HG02943 (cell line): ENCODE measurements around the gene CROCC2.
"Not testable (repeated sequence)": the region's sequence is repeated elsewhere in the genome, so short reads cannot be mapped to it uniquely, and the experiment has no call there.

Source experiments
- ATAC-seq: cut with Tn5 transposase; IDR thresholded peaks from one replicate; pipeline ENCODE4 v1.9.1; 2021; ENCODE audit warnings: mild to moderate bottlenecking, low read depth, moderate library complexity; ENCODE audit not compliant: unreplicated experiment

Gene CROCC2

DNA sequence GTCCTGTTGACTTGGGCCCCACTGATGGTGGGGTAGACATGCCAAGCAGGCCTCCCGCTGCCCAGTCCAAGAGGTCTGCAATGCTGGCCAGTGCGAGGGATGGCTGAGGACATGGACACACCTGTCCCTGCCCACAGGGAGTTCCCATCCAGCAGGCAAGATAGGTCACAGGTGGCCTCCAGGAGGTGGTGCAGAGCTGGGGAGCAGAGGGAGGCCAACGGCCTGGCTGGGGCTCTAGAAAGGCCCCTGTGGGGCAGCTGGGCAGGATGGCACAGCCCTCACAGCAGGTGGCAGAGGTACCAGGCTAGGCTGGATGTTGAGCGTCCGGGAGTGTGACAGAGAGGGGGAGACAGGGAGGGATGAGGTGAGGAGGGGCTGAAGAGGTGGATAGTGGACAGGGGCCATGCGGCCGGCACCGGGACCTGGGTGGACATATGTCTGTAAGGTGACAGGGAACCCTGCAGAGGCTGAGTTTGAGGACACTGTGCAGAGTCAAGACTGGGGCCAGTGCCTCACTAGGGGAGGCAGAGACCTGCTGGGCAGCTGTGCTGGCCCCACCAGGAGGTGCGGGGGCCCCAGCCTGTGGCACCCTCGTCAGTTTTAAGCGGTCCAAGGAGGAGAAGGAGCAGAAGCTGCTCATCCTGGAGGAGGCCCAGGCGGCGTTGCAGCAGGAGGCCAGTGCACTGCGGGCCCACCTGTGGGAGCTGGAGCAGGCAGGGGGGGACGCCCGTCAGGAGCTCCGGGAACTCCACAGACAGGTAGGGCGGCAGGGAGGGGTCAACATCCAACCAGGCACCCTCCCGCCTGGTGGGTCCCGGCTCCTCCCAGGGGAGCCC is 58.0 kb downstream of the CROCC2 start:
- no peak for ATAC-seq

DNA sequence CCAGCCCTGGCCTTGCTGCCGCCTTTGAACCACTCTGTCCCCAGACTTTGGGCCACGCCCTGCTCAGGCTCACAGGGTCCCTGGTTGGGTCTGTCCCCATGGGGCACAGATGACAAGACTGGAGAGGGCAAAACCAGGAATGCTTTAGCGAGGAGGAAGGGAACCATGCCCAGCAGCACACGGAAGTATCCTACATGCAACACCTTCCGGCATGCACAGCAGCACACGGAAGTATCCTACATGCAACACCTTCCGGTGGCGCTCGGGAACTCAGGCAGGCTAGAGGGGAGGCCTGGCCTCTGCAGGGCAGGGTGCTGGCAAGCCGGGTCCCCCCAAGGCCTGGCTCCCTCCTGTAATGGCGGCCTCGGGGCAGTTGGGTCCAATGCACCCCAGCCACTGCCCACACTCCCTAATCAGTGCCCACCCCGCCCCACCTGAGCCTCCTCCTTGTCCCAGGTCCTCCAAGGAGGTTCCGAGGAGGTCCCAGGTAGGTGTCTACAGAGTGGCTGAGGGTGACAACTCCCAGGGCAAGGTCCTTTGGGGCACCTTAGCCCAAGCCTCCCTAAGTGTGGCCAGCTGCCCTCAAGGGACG is 58.7 kb downstream of the CROCC2 start:
- ATAC-seq, result no peak

DNA sequence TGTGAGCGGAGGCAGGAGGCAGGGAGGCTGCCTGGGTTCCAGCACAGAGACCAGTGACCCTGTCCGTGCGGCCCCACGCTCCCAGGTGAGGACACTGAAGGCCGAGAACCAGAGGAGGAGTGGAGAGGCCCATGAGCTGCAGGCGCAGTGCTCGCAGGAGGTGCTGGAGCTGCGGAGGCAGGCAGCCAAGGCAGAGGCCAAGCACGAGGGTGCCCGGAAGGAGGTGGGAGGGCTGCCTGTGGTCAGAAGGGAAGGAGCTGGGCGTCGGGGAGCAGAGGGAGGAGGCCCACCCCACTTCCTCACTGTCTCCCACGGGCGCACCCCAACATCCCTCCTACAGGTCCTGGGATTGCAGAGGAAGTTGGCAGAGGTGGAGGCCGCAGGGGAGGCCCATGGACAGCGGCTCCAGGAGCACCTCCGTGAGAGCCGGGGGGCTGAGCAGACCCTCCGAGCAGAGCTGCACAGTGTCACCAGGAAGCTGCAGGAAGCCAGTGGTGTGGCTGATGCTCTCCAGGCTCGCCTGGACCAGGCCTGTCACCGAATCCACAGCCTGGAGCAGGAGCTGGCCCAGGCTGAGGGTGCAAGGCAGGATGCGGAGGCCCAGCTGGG is 59.3 kb downstream of the CROCC2 start:
- ATAC-seq, result no peak

DNA sequence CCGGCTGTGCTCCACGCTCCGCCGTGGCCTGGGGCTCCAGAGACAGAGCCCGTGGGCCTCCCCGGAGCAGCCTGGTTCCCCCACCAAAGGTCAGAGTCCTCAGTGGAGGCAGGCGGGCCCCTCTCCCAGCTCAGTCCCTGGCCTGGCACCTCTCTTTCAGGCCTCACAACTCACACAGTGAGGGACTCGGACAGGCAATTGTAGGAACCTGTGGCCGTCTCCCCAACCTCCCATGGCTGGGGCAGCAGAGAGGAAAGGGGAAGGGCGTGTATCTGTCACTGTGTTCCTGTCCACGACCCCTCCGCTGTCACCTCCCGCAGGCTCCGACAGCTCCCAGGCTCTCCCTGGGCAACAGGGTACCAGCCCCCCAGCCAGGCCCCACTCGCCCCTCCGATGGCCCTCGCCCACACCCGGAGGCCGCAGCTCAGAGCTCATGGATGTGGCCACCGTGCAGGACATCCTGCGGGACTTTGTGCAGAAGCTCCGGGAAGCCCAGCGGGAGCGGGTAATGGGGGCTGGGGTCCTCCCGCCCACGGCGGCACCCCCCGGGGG is 59.8 kb downstream of the CROCC2 start:
- ATAC-seq, result no peak

DNA sequence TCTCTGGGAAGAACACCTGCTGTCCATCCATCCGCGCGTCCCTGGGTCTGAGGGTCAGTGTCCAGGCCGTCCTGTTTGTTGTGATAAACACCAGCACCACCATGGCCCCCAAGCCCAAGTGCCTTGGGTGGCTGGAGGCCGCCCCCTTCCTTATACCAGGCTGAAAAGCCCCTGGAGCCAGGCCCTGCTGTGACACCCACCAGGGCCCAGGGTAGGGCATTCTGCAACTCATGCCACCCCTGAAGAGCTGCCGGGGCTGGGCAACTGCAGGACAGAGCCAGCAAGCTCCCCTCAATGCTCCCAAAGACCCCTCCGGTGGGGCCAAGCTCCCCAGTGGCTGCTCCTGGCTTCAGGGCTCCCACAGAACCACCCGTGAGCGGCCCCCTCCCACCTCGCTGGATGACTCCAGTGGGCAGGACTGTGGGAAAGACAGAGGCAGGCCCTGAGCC is 60.3 kb downstream of the CROCC2 start:
- ATAC-seq, result no peak

DNA sequence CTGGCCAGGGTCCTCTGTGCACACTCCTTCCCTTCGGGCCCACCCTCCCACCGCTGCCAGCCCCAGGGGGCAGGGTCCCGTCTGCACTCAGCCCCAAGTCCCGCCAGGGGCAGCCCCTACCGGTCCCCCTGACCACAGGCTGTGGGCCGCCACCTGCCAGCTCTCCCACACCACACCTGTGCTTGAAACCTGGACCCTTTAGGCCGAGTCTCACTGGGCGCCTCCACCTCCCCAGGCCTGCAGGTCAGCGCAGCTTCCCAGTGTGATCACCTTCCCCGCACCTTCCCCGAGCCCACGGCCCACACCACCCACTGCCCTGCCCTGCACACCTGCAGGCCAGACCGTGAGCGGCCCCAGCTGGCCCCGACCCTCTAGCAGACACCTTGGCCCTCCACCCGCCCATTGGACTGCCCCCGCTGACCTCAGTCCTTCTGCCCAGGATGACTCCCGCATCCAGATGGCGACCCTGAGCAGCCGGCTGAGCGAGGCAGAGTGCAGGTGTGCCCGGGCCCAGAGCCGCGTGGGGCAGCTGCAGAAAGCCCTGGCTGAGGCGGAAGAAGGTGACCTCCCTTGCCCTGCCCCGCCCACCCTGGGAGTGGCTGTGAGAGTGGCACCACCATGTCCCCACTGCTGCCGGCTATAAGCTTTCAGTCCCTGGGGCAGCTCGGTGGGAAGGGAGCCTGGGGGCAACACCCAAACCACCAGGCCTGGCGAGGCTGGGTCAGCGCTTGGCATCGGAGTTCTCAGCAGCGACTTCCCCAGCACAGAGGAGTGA is 61.0 kb downstream of the CROCC2 start:
- no peak for ATAC-seq

DNA sequence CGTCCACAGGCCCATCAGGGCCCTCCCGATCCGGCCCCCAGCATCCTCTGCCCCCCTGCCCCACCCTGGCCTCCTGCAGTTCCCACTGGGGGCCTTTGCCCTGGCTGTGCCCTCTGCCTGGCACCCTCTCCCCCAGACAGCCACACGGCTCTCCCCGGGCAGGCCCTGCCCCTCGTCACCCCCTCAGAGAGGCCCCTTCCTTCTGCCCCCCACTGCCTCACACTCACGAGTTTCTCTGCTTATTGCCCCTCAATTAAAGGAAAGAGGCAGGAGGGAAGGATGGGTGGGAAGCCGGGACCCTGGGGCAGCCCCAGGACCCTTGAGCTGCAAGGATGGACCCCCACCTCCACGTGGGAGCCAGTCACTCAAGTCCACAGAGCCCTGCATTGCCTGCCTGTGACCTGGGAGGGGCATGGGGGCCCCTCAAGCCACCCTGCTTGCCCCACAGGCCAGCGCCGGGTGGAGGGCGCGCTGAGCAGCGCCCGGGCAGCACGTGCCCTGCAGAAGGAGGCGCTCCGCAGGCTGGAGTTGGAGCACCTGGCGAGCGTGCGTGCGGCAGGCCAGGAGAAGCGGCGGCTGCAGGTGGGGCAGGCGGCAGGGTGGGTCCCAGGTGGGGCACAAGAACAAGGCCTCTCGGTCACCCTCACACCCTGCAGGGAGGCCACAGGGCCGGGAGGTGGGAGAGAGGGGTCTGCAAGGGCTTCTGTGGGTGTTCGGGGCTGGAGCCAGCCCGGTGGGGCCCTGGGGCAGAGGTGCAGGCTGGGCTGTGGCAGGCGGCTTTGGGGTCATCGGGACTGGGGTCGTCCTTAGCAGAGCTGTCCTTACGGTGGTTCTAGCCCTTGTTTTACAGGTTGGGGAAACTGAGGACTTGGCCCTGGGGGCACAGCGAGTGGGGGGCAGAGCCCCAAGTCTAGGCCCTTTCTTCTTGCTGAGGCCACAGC is 61.8 kb downstream of the CROCC2 start:
- ATAC-seq, result no peak

DNA sequence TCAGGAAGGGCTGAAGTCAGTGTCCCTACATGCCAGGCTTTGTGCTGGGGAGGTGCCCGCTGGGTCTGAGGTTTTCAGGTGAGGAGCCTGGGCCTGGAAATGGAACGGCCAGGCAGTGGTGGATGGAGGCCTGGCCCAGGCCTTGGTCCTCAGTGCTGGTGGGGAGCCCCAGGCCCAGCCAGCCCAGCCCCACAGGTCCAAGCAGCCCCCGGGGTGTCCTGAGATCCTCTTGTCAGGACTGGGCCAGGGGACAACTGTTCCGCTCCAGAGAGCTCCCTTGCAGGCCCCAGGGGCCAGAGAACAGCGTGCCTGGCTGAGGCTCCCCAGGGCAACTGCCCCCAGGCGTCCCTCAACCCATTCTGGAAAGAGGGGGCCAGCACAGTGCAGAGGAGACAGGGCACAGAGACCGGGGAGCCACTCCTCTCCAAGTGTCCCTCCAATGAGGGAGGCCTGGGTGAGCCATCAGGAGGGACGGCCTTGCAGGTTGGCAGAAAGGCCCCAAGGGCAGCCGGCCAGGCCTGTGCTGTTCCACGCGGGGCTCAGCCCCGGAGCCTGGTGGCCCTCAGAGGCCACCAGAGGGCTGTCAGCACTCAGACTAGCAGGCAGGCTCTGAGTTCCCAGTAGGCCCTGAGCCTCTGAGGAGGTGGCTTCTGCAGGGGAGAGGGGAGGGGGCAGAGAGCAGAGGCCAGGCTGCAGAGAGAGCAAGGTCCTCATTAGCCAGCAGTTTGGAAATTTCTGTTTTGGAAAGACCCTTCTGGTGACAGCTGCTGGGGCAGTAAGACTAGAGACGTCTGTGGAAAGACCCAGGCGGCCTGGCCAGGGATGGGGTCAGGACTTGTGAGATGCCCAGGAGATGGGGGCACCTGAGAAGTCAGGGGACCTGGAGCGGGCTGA is 62.8 kb downstream of the CROCC2 start:
- ATAC-seq, result no peak

DNA sequence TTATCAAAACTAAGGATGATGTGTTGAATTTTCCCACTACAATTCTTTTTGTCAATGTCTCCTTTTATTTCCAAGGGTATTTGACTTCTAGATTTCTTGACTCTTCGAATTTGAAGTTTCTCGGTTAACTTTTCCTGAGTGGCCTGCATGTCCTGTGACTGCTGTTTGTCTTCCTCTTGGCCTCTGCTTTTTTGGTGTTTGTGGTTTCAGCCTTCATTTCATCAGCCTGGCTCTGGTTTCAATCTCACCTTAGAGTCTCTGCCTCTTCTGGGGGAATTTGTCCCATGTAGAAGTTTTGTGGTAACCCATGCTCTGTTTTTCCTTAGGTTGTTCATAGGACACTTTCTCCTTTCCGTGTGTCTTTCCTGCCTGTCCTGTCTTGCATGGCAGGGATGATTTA is 64.0 kb downstream of the CROCC2 start:
- ATAC-seq, result no peak

DNA sequence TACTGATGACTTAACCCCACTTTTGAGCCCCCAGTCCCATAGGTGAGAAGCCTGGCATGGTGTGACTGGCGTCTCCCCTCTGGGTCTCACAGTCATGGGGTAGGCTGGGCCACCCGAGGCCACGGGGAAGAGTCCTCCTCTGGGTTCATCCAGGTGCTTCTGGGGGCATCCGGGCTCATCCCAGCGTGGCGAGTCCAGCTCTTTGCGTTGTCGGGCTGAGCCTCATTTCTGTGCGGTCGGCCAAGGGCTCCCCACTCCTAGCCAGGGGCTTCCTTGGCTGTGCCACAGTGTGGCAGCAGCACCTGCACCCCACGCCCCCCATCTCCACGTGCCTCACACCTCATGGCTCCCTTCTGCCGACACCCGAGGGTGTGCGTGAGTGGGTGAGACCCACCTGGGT is 64.7 kb downstream of the CROCC2 start:
- ATAC-seq, result no peak

DNA sequence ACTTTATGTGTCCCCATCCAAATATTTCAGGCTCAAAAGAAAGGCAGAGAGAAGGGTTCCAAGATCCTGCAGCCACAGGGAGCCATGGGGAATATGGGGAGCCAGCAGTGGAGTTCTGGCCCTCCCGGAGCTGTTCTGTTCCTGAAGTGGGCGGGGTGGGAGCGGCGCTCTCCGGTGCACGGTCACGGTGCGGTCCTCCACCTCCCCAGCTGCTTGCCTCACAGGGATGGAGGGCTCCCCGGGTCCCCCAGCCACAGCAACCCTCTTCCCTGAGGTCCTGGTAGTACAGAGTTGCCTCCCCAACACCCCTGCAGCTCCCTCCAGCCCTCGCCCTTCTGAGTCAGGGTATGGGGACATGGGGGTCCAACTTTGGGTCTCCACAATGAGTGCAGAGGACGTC is 66.1 kb downstream of the CROCC2 start:
- no peak for ATAC-seq

DNA sequence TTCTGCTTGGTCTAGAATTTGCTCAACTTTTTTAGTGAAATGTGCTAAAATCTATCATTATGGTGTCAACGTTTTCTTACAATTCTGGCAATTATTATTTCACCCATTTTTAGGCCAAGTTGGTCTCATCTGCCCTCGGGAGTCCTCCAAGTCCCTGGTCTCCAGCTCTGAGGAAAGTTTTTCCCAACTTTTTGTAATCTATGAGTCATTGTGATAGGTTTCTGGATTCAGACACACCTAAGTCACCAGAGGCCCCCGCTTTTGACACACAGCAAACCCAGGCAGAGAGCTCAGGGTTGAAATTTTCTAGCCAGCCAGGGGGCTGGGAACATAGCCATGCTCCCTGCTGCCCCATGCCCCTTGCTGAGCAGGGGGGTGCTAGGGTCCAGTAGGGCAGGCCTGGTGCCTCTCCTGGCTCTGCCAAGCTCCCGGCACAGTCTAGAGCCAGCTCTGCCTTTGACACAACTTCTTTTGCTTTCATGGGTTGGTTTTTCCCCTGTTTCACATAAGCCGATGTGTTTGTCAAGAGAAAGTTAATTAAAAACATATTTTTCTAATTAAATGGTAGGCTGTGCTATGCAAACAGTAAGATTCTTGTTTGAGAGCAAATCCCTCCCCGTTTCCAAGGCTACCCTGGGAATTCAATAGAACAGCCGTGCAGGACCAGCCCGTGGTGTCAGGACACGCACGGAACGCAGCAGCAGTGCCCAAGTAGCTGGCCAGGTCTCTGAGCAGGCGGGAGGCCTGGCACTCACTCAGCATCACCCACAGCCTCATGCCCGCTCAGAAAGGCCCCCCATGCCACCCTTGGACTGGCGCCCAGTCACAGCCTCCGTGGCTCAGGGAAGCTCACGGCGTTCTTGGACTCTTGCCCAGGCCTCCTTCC is 66.7 kb downstream of the CROCC2 start:
- no peak for ATAC-seq

DNA sequence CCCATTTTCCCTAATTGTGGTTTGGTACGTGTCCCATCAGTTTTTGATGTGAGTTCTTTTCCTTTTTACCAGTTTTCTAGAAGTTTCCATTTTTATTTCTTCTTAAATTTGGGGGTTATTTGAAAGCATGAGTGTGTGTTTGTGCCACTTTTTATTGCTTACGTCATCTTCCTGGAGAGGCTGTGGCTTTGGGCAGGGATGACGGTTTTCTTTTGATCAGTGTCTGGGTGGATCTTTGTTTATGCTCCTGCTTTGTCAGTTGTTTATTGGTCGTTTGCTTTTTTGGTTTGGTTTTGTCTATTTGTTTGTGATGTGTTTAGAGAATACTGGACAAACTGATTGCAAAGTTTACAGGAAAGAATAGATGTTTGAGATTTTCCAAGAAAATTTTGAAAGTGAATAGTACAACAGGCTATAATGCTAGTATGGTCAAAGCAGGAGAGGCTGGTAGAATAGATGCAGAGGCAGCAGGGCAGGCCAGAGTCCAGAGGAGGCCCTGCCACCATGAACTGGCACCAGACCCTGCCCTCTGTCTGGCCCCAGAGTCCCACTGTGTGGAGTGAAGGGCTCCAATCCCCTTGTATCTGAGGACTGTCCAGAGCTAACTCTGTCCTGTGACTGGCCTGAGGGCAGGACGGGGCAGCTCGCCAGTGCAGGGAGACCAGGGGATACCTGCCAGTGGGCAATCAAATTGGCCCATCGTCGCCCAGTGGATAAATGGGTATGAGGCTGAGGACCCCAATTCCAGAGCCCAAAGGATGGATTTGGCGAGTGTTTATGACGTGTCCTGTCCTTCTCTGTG is 68.8 kb downstream of the CROCC2 start:
- ATAC-seq, result no peak

DNA sequence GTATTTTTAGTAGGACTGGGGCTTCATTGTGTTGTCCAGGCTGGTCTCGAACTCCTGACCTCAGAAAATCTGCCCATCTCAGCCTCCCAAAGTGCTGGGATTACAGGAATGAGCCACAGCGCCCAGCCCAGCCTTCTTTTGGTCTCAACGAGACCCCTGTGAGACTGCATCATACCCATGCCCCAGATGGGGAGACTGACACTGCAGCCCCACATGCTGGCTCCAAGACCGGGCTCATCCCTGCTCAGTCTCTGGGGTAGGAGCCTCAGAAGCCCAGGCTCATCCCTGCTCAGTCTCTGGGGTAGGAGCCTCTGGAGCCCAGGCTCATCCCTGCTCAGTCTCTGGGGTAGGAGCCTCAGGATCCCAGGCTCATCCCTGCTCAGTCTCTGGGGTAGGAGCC is 69.8 kb downstream of the CROCC2 start:
- not testable (repeated sequence) for ATAC-seq

DNA sequence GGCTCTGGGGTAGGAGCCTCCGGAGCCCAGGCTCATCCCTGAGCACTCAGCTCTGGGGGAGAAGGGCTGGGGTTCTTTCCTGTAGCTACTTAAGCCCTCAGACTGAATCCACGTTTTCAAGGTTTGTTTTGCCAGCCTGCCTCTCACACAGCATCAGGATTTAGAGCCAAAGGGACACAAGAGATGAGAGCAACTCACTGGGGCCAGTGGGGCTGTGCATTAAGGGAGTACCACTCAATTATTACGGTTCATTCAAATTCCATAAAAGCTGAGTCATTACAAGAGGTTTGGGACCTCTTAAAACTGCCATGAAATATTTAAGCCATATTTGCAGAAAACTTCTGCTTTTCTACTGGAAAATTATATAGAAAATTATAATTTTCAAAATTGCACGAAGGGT is 75.1 kb downstream of the CROCC2 start:
- no peak for ATAC-seq

DNA sequence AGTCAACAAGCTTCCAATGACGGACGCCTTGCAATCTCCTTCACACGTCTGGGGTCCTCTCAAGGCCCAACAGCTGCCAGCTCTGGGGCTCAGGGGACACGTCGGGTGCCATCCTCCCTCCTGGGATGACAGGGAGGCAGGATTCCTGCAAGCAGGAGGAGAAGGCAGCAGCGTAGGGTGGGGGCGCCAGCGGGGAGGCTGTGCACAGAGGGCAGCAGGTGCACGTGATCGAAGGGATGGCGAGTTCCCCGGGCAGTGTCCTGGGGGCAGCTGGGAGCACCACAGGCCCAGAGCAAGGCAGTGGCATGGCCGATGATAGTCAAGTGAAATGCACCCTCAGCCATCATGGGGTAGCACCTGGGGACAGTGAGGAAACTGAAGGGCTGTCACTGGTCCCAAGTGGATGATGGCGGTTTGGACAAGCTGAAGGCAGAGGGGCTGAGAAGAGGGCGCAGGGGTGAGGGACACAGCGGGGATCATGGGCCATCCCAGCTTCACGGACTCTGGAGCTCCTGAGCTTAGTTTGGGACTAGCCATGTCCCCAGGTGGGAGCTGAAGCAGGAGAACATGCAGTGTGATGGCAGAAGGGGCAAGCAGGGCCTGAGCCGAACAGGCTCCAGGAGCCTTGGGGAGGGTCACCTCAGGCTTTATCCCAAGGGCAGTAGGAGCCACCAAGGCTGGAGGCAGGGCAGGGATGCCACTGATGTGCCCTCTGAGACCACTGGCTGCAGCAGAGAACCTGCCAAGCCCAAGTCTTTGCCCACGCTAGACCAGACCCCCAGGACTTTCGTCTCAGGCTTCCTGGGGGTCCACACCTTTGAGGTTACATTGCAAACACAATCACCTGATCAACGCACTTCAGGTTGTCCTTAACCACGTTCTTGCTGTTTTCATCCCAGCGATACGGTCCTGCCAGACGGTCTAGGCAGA is 76.0 kb downstream of the CROCC2 start:
- ATAC-seq, result no peak
